H1 (cell line): ENCODE data around the gene HSPA4. TPM values are rescaled to one million over a fixed set of nuclear protein-coding genes. Genes with fewer than 3 reads are reported as not detected.

Experiments
- CTCF ChIA-PET: fragments of 300-600 bp; sonication (Branson Sonifier 250); formaldehyde crosslinking; loops from one replicate; lab custom pipeline; 2021; ENCODE audit not compliant: partially characterized antibody; lab: Charles Lee
- POLR2A ChIA-PET: fragments of 300-600 bp; sonication (Branson Sonifier 250); formaldehyde crosslinking; loops from one replicate; lab custom pipeline; 2021; ENCODE audit warnings: inconsistent platforms; ENCODE audit not compliant: partially characterized antibody; lab: Charles Lee
- DNase-seq, 2 experiments: peaks; one replicate each; pipeline versions ENCODE4 v3.0.0 to v3.0.0-alpha.2; 2010 to 2022; ENCODE audit warnings: low spot score in 2 of 2, low read depth in 1 of 2, mixed read lengths in 1 of 2
- FAIRE-seq: peaks from 2 replicates; lab custom pipeline; 2011; peaks lifted over from hg19 to GRCh38; lab: Jason Lieb, UNC
- H2AFZ ChIP-seq: 2 replicates; pipeline ENCODE4 v1.8.1; 2012; ENCODE audit warnings: low read length, inconsistent platforms
- H2AK5ac ChIP-seq: 2 replicates; pipeline ENCODE4 v1.6.1; 2013; ENCODE audit warnings: low read depth, low read length
- H2BK120ac ChIP-seq: replicated peaks from 2 replicates; pipeline ENCODE3; 2013; ENCODE audit warnings: low read depth, low read length, inconsistent platforms
- H2BK12ac ChIP-seq: 2 replicates; pipeline ENCODE4 v1.6.1; 2013; ENCODE audit warnings: low read depth, low read length
- H2BK15ac ChIP-seq: 2 replicates; pipeline ENCODE4 v1.6.1; 2013; ENCODE audit warnings: low read length
- H2BK20ac ChIP-seq: 2 replicates; pipeline ENCODE4 v1.6.1; 2013; ENCODE audit warnings: low read length
- H2BK5ac ChIP-seq: 2 replicates; pipeline ENCODE4 v1.6.1; 2013; ENCODE audit warnings: low read depth, low read length
- H3K14ac ChIP-seq: 2 replicates; pipeline ENCODE4 v1.6.1; 2013; ENCODE audit warnings: inconsistent platforms; ENCODE audit not compliant: insufficient read length
- H3K18ac ChIP-seq: 2 replicates; pipeline ENCODE4 v1.6.1; 2013; ENCODE audit warnings: low read length; ENCODE audit errors: extremely low read depth
- H3K23ac ChIP-seq: 2 replicates; pipeline ENCODE4 v1.6.1; 2013; ENCODE audit warnings: inconsistent platforms; ENCODE audit not compliant: insufficient read length
- H3K23me2 ChIP-seq: 2 replicates; pipeline ENCODE4 v1.6.1; 2013; ENCODE audit warnings: low read depth, low read length
- H3K27ac ChIP-seq: 2 replicates; pipeline ENCODE4 v1.6.1; 2011; ENCODE audit warnings: low read depth, low read length, inconsistent platforms
- H3K27me3 ChIP-seq, 4 experiments: replicated peaks in 1 of 4; 1 replicate in 1 of 4; 2 replicates in 3 of 4; pipeline versions ENCODE4 v1.6.1 to v1.8.1; 2011 to 2013; ENCODE audit warnings: low read length in 3 of 4, mild to moderate bottlenecking in 3 of 4, inconsistent platforms in 2 of 4, mixed read lengths in 2 of 4, moderate library complexity in 1 of 4; ENCODE audit not compliant: control insufficient read depth in 3 of 4, insufficient read depth in 3 of 4; ENCODE audit errors: extremely low read depth in 1 of 4
- H3K36me3 ChIP-seq, 4 experiments: 2 replicates each; pipeline versions ENCODE4 v1.6.1 to v1.8.1; 2011 to 2013; ENCODE audit warnings: mild to moderate bottlenecking in 4 of 4, low read length in 3 of 4, moderate library complexity in 2 of 4, control low read depth in 1 of 4, inconsistent platforms in 1 of 4; ENCODE audit not compliant: insufficient read depth in 4 of 4, control insufficient read depth in 2 of 4
- H3K4ac ChIP-seq: replicated peaks from 2 replicates; pipeline ENCODE3; 2013; ENCODE audit warnings: low read length, low read depth, mixed read lengths, inconsistent platforms; ENCODE audit not compliant: insufficient read length
- H3K4me1 ChIP-seq, 4 experiments: replicated peaks in 1 of 4; 1 replicate in 1 of 4; 2 replicates in 3 of 4; pipeline versions ENCODE4 v1.6.1 to v1.8.1; 2011 to 2013; ENCODE audit warnings: low read length in 3 of 4, inconsistent platforms in 2 of 4, mixed read lengths in 1 of 4; ENCODE audit not compliant: insufficient read depth in 4 of 4, control insufficient read depth in 3 of 4
- H3K4me2 ChIP-seq, 2 experiments: 2 replicates each; pipeline versions ENCODE4 v1.6.1 to v1.8.1; 2011 to 2013; ENCODE audit warnings: low read depth in 2 of 2, low read length in 2 of 2, control low read depth in 1 of 2, inconsistent platforms in 1 of 2, mild to moderate bottlenecking in 1 of 2; ENCODE audit not compliant: insufficient read depth in 1 of 2
- H3K4me3 ChIP-seq, 4 experiments: fragments of 200-600, 300-600 bp in 1 of 4; sonication (generic), shearing (Covaris generic), sonication (Bioruptor Twin) in 1 of 4; 2 replicates each; pipeline versions ENCODE4 v1.5.1 to v1.8.1; 2011 to 2016; ENCODE audit warnings: low read length in 4 of 4, low read depth in 3 of 4, control low read depth in 2 of 4, inconsistent platforms in 2 of 4, mild to moderate bottlenecking in 2 of 4, mixed read lengths in 1 of 4, moderate library complexity in 1 of 4; ENCODE audit not compliant: insufficient read depth in 2 of 4; ENCODE audit errors: extremely low read depth in 1 of 4
- H3K56ac ChIP-seq: replicated peaks from 2 replicates; pipeline ENCODE3; 2013; ENCODE audit warnings: low read depth, mild to moderate bottlenecking, mixed read lengths, low read length, inconsistent platforms; ENCODE audit not compliant: insufficient read length
- H3K79me1 ChIP-seq: 2 replicates; pipeline ENCODE4 v1.6.1; 2013; ENCODE audit warnings: low read depth, low read length, control low read depth
- H3K79me2 ChIP-seq, 2 experiments: 2 replicates each; pipeline versions ENCODE4 v1.6.1 to v1.8.1; 2012 to 2013; ENCODE audit warnings: low read length in 2 of 2, mild to moderate bottlenecking in 2 of 2, inconsistent platforms in 1 of 2; ENCODE audit not compliant: insufficient read depth in 2 of 2, control insufficient read depth in 1 of 2
- H3K9ac ChIP-seq, 4 experiments: replicated peaks in 1 of 4; 1 replicate in 1 of 4; 2 replicates in 3 of 4; pipeline versions ENCODE4 v1.6.1 to v1.8.1; 2011 to 2013; ENCODE audit warnings: low read depth in 3 of 4, low read length in 3 of 4, control low read depth in 2 of 4, mild to moderate bottlenecking in 2 of 4, moderate library complexity in 2 of 4, inconsistent platforms in 1 of 4; ENCODE audit errors: extremely low read depth in 1 of 4
- H3K9me3 ChIP-seq, 2 experiments: 2 replicates each; pipeline versions ENCODE4 v1.6.1 to v1.8.1; 2012 to 2013; ENCODE audit warnings: mild to moderate bottlenecking in 2 of 2, moderate library complexity in 2 of 2, control low read depth in 1 of 2, inconsistent platforms in 1 of 2, low read depth in 1 of 2, low read length in 1 of 2, mixed read lengths in 1 of 2; ENCODE audit not compliant: insufficient read depth in 2 of 2
- H4K20me1 ChIP-seq, 2 experiments: replicated peaks in 1 of 2; 2 replicates each; pipeline versions ENCODE3 to v1.8.1; 2011 to 2013; ENCODE audit warnings: inconsistent platforms in 2 of 2, low read length in 2 of 2, mild to moderate bottlenecking in 1 of 2; ENCODE audit not compliant: insufficient read depth in 2 of 2, control insufficient read depth in 1 of 2
- H4K5ac ChIP-seq: 2 replicates; pipeline ENCODE4 v1.6.1; 2013; ENCODE audit warnings: low read length, low read depth, mixed read lengths, inconsistent platforms; ENCODE audit not compliant: insufficient read length
- H4K8ac ChIP-seq: 2 replicates; pipeline ENCODE4 v1.8.0; 2013; ENCODE audit warnings: mild to moderate bottlenecking, moderate library complexity, low read length, inconsistent platforms; ENCODE audit not compliant: insufficient read depth; ENCODE audit errors: extremely low read depth
- H4K91ac ChIP-seq: replicated peaks from 2 replicates; pipeline ENCODE3; 2013; ENCODE audit warnings: low read length, mixed read lengths, inconsistent platforms; ENCODE audit not compliant: insufficient read length
- EP300 ChIP-seq, 2 experiments: IDR thresholded peaks; 1 replicate in 1 of 2; 2 replicates in 1 of 2; pipeline ENCODE4 v1.6.1; 2011 to 2012; ENCODE audit warnings: low read depth in 2 of 2, low read length in 2 of 2, mild to moderate bottlenecking in 2 of 2, borderline replicate concordance in 1 of 2, inconsistent platforms in 1 of 2, moderate library complexity in 1 of 2
- HDAC2 ChIP-seq, 2 experiments: fragments of 300-600 bp in 1 of 2; sonication (generic) in 1 of 2; IDR thresholded peaks; 2 replicates each; pipeline ENCODE4 v1.6.1; 2011 to 2012; ENCODE audit warnings: low read depth in 2 of 2, low read length in 2 of 2, mild to moderate bottlenecking in 2 of 2, moderate library complexity in 2 of 2, borderline replicate concordance in 1 of 2, inconsistent platforms in 1 of 2
- RBBP5 ChIP-seq: IDR thresholded peaks from 2 replicates; pipeline ENCODE4 v1.7.1; 2012; ENCODE audit warnings: low read depth, mild to moderate bottlenecking, inconsistent platforms, low read length, moderate library complexity, borderline replicate concordance
- SIN3A ChIP-seq, 2 experiments: IDR thresholded peaks in 1 of 2; conservative IDR thresholded peaks in 1 of 2; 2 replicates each; pipeline ENCODE4 v1.6.1; 2011 to 2012; ENCODE audit warnings: low read length in 2 of 2, improper control_type of control experiment in 1 of 2, low read depth in 1 of 2, mild to moderate bottlenecking in 1 of 2
- SP2 ChIP-seq: IDR thresholded peaks from 2 replicates; pipeline ENCODE4 v1.6.1; 2012; ENCODE audit warnings: mild to moderate bottlenecking, low read length, inconsistent platforms
- WGBS, 2 experiments: shearing (Covaris generic) in 1 of 2; methylation state at CpG; one replicate each; pipeline versions ENCODE4 v1.1.6 to v1.1.7; 2013 to 2015; ENCODE audit warnings: low lambda C conversion rate in 2 of 2, mixed read lengths in 2 of 2, inconsistent platforms in 1 of 2, low coverage in 1 of 2, missing lambda C conversion rate in 1 of 2; ENCODE audit not compliant: insufficient replicate concordance in 2 of 2, insufficient coverage in 1 of 2, insufficient read length in 1 of 2; ENCODE audit errors: extremely low coverage in 1 of 2, missing lambda C conversion rate in 1 of 2; 5-methylcytosine and 5-hydroxymethylcytosine counted together
- polyA plus RNA-seq, 7 experiments: library from polyadenylated mRNA; depleted of rRNA in 3 of 7; stranded (reverse) in 5 of 7; unstranded in 2 of 7; fragments of >200 nt in 5 of 7; fragments of 200-250 nt in 2 of 7; gene quantifications; 1 replicate in 5 of 7; 2 replicates in 1 of 7; 4 replicates in 1 of 7; pipeline versions ENCODE4 v1.2.1 to v1.2.3, GENCODE V29; 2011 to 2013; ENCODE audit warnings: missing spikeins in 2 of 7, mixed read lengths in 2 of 7
- total RNA-seq: library from RNA; stranded (reverse); fragmentation: NEBNext Ultra II Directional; extraction: Animal tissue kit (Norgen Biotek cat#: 25700); gene quantifications from 2 replicates; pipeline ENCODE4 v1.2.1, GENCODE V29; 2021

Gene HSPA4
- total and polyA plus RNA-seq, 2 of the 8 experiments (the other 6 are each of a cell fraction or from before 2014, with no cell fraction given) = 28.9 to 445 TPM

DNA sequence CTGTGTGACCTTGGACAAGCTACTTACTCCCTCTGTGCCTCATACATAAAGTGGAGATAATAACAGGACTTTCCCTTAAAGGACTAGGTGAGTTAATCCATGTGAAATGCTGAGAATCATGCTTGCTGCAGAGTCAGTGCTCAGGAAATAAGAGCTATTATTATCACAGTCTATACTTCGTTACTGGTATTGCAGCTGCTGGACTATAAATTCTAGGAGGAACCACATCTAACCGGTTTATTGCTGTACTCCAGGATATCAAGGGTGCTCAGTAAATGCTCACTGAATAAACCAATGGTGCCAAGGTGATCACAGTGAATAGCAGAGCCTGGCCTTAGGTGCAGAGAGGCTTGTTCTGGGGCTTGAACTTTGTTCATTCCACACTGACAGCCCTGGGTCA lies 69.3 kb downstream of the HSPA4 start:
- ChIA-PET CTCF (interaction anchor here (1.1 kb wide), 1 partner anchor 127 kb away, joined by 3 read pairs; no protein-coding TSS in a partner anchor), POLR2A (no interaction called here)
- Histone ChIP-seq H4K5ac (no peak overlapping the region), H4K20me1 (no peaks in the 10 kb centered on the region), H3K14ac (no peak overlapping the region), H3K4ac (no peak overlapping the region), H2BK12ac (no peak overlapping the region), H3K4me1 (no peaks in the 10 kb centered on the region; a peak in 1 of 7 replicates), H2AK5ac (no peak overlapping the region), H4K8ac (no peak overlapping the region), H3K9me3 (no peaks in the 10 kb centered on the region), H3K36me3 (no peaks in the 10 kb centered on the region), H3K9ac (no peak overlapping the region), H3K23me2 (no peaks in the 10 kb centered on the region), H2BK20ac (no peak overlapping the region), H3K56ac (no peak overlapping the region), H3K27ac (no peak overlapping the region), H2AFZ (no peak overlapping the region), H2BK15ac (no peak overlapping the region), H2BK120ac (no peak overlapping the region), H4K91ac (no peak overlapping the region), H3K18ac (no peak overlapping the region), H3K4me2 (no peak overlapping the region), H3K79me1 (no peaks in the 10 kb centered on the region), H2BK5ac (no peak overlapping the region), H3K4me3 (no peak overlapping the region), H3K27me3 (peaks cover 0 to 2% (median under 1%) of the 10 kb centered on the region in 4 experiments; a peak in 1 of 7 replicates), H3K23ac (no peak overlapping the region), H3K79me2 (no peaks in the 10 kb centered on the region)
- no peak for DNase-seq
- no peak for FAIRE-seq
- WGBS, 2 experiments = 90% methylated on average over 2 of the region's 2 CpGs; no CpG with 5 or more reads in 1 of the 2 experiments
- TF ChIP-seq SP2 (no peak), SIN3A (conservative IDR thresholded peaks at IDR 0.05 in 1 of 2, IDR thresholded peaks at IDR 0.05 in 1 of 2; ENCODE audit: low read depth in 1 of 2, low read length in 2 of 2) (no peak), HDAC2 (IDR thresholded peaks at IDR 0.05; ENCODE audit: borderline replicate concordance in 1 of 2, low read depth in 2 of 2, low read length in 2 of 2) (no peak), EP300 (IDR thresholded peaks at IDR 0.05; ENCODE audit: borderline replicate concordance in 1 of 2, low read depth in 2 of 2, low read length in 2 of 2) (no peak), RBBP5 (no peak)
